HL-60 (cell line): ENCODE results near the gene MPG.

Source experiments
- GABPA ChIP-seq: IDR thresholded peaks from 2 replicates; pipeline ENCODE4 v1.6.1; 2012; ENCODE audit warnings: low read depth
- POLR2AphosphoS5 ChIP-seq: IDR thresholded peaks from 2 replicates; pipeline ENCODE4 v1.6.1; 2012; ENCODE audit warnings: low read depth
- SPI1 ChIP-seq: IDR thresholded peaks from 2 replicates; pipeline ENCODE4 v1.6.1; 2012; ENCODE audit warnings: low read depth, mild to moderate bottlenecking, borderline replicate concordance
- TF ChIP-seq, protein P1 (sequence below): IDR thresholded peaks from one replicate; pipeline ENCODE4 v1.5.1; 2011; ENCODE audit warnings: low read length, control low read depth, inconsistent platforms; ENCODE audit not compliant: insufficient read depth
- TF ChIP-seq, protein P2 (sequence below): IDR thresholded peaks from 2 replicates; pipeline ENCODE4 v1.6.1; 2012; ENCODE audit warnings: low read depth; ENCODE audit not compliant: insufficient replicate concordance

DNA sequence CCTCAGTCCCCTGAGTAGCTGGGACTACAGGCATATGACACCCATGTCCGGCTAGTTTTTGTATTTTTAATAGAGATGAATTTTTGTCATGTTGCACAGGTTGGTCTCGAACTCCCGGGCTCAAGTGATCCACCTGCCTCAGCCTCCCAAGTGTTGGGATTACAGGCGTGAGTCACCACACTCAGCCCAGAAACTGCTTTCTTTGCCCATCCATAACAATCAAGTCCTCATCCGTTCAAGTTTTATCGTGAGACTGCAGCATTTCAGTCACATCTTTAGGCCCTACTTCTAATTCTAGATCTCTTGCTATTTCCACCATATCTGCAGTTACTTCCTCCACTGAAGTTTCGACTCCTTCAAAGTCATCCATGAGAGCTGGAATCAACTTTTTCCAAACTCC lies 54.1 kb downstream of the MPG start:
- TF ChIP-seq, protein P1, sequence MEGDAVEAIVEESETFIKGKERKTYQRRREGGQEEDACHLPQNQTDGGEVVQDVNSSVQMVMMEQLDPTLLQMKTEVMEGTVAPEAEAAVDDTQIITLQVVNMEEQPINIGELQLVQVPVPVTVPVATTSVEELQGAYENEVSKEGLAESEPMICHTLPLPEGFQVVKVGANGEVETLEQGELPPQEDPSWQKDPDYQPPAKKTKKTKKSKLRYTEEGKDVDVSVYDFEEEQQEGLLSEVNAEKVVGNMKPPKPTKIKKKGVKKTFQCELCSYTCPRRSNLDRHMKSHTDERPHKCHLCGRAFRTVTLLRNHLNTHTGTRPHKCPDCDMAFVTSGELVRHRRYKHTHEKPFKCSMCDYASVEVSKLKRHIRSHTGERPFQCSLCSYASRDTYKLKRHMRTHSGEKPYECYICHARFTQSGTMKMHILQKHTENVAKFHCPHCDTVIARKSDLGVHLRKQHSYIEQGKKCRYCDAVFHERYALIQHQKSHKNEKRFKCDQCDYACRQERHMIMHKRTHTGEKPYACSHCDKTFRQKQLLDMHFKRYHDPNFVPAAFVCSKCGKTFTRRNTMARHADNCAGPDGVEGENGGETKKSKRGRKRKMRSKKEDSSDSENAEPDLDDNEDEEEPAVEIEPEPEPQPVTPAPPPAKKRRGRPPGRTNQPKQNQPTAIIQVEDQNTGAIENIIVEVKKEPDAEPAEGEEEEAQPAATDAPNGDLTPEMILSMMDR, result no peak
- TF ChIP-seq POLR2AphosphoS5 (no peak), GABPA (no peak), SPI1 (no peak)
- TF ChIP-seq, protein P2, sequence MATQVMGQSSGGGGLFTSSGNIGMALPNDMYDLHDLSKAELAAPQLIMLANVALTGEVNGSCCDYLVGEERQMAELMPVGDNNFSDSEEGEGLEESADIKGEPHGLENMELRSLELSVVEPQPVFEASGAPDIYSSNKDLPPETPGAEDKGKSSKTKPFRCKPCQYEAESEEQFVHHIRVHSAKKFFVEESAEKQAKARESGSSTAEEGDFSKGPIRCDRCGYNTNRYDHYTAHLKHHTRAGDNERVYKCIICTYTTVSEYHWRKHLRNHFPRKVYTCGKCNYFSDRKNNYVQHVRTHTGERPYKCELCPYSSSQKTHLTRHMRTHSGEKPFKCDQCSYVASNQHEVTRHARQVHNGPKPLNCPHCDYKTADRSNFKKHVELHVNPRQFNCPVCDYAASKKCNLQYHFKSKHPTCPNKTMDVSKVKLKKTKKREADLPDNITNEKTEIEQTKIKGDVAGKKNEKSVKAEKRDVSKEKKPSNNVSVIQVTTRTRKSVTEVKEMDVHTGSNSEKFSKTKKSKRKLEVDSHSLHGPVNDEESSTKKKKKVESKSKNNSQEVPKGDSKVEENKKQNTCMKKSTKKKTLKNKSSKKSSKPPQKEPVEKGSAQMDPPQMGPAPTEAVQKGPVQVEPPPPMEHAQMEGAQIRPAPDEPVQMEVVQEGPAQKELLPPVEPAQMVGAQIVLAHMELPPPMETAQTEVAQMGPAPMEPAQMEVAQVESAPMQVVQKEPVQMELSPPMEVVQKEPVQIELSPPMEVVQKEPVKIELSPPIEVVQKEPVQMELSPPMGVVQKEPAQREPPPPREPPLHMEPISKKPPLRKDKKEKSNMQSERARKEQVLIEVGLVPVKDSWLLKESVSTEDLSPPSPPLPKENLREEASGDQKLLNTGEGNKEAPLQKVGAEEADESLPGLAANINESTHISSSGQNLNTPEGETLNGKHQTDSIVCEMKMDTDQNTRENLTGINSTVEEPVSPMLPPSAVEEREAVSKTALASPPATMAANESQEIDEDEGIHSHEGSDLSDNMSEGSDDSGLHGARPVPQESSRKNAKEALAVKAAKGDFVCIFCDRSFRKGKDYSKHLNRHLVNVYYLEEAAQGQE, result no peak
